IPS DF 6.9 (cell line): ENCODE measurements around the gene RHBDD2.

Experiments
- DNase-seq: peaks from one replicate; pipeline ENCODE4 v3.0.0-alpha.2; 2013; ENCODE audit warnings: low read depth, low spot score
- H3K27ac ChIP-seq: one replicate; pipeline ENCODE4 v1.5.1; 2013; ENCODE audit warnings: low read length, control low read depth
- H3K27me3 ChIP-seq: 2 replicates; pipeline ENCODE4 v1.6.1; 2013; ENCODE audit warnings: mild to moderate bottlenecking, low read length; ENCODE audit not compliant: control insufficient read depth, insufficient read depth
- H3K36me3 ChIP-seq: 2 replicates; pipeline ENCODE4 v1.6.1; 2013; ENCODE audit warnings: low read length; ENCODE audit not compliant: control insufficient read depth, insufficient read depth
- H3K4me1 ChIP-seq: 2 replicates; pipeline ENCODE4 v1.6.1; 2013; ENCODE audit warnings: low read length; ENCODE audit not compliant: control insufficient read depth, insufficient read depth
- H3K4me3 ChIP-seq: 2 replicates; pipeline ENCODE4 v1.5.1; 2013; ENCODE audit warnings: mild to moderate bottlenecking, low read length
- H3K9me3 ChIP-seq: 2 replicates; pipeline ENCODE4 v1.6.1; 2013; ENCODE audit warnings: low read length, inconsistent platforms; ENCODE audit not compliant: control insufficient read depth, insufficient read depth
- WGBS: extraction: QIAGEN DNeasy Blood & Tissue Kit; methylation state at CpG from one replicate; pipeline ENCODE4 v1.1.7; 2013; ENCODE audit warnings: mixed read lengths, missing lambda C conversion rate; ENCODE audit not compliant: insufficient read length, insufficient coverage; 5-methylcytosine and 5-hydroxymethylcytosine counted together

The RHBDD2 gene

DNA sequence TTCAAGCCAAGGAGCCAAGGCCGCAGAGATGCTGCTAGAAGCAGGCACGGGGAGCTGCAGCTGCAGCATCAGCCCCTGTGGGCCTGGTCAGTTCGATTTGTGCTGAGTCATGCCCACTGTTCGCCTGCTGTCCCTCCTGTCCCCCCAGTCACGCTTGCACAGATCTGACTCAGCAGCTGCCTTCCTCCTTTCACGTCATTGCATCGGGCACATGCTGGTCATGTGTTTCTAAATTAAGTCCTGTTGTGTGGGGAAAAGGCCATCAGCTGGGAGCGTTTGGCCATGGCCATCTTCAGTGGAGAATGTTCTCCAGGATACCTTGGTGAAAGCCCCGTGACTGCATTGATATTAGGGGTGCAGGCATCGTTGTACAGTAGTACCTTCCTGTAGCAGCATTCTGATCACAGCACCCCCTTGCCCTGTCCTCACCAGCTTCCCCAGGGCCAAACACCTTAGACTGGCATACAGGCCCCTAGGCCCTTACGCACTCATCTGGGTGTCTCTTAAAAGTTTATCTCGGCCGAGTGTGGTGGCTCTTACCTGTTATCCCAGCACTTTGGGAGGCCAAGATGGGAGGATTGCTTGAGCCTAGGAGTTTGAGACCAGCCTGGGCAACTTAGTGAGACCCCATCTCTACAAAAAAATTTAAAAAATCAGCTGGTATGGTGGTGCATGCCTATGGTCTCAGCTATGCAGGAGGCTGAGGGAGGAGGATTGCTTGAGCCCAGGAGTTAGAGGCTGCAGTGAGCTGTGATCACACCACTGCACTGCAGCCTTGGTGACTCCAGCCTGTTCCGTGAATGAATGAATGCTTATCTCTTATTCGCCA, 59.3 kb downstream of the RHBDD2 start:
- no peaks in the 10 kb centered on the region for H3K36me3 ChIP-seq
- no peaks in the 10 kb centered on the region for H3K9me3 ChIP-seq
- no peak for DNase-seq
- H3K27ac ChIP-seq = no peak overlapping the region
- H3K27me3 ChIP-seq = no peaks in the 10 kb centered on the region
- WGBS = no CpG with 5 or more reads among the region's 15 CpGs
- H3K4me3 ChIP-seq = no peak overlapping the region
- no peaks in the 10 kb centered on the region for H3K4me1 ChIP-seq
